OCI-LY1 (cell line): Measurements from ENCODE around the gene ERRFI1.

Experiments
- EZH2 ChIP-seq: fragments of 200-600 bp; sonication (generic), shearing (Covaris generic); IDR thresholded peaks from 2 replicates; pipeline ENCODE4 v1.8.0; 2017; ENCODE audit warnings: borderline replicate concordance, mixed run types, mild to moderate bottlenecking, antibody characterized with exemption, low read length, moderate library complexity, mixed read lengths
- TF ChIP-seq, protein P1 (sequence below): fragments of 200-600 bp; sonication (generic), shearing (Covaris generic); IDR thresholded peaks from 2 replicates; pipeline ENCODE4 v1.5.1; 2017; ENCODE audit warnings: mild to moderate bottlenecking, antibody characterized with exemption, low read length, moderate library complexity, mixed read lengths

DNA sequence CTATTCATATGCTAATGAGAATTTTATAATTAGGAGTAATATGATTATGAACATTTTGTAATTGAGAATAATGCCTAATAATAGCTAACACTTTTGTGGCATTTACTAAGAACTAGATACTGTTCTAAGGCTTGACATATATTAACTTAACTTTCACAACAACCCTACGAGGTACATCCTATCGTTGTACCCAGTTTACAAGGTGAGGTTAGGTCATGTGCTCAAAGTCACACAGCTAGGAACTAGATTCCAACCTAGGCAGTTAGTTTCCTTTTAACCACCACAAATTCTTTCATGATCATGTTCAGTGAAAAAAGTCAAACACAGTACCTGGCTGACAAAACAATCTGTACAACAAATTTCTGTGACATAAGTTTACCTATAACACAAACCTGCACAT is 13.0 kb upstream of the ERRFI1 start:
- TF ChIP-seq EZH2, result no peak
- TF ChIP-seq, protein P1, sequence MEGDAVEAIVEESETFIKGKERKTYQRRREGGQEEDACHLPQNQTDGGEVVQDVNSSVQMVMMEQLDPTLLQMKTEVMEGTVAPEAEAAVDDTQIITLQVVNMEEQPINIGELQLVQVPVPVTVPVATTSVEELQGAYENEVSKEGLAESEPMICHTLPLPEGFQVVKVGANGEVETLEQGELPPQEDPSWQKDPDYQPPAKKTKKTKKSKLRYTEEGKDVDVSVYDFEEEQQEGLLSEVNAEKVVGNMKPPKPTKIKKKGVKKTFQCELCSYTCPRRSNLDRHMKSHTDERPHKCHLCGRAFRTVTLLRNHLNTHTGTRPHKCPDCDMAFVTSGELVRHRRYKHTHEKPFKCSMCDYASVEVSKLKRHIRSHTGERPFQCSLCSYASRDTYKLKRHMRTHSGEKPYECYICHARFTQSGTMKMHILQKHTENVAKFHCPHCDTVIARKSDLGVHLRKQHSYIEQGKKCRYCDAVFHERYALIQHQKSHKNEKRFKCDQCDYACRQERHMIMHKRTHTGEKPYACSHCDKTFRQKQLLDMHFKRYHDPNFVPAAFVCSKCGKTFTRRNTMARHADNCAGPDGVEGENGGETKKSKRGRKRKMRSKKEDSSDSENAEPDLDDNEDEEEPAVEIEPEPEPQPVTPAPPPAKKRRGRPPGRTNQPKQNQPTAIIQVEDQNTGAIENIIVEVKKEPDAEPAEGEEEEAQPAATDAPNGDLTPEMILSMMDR, result no peak
